SK-N-SH (cell line): ENCODE measurements around the gene GMPPB. TPM values are rescaled to one million over a fixed set of nuclear protein-coding genes. Genes with fewer than 3 reads are reported as not detected.
"Not testable (repeated sequence)": the region's sequence is repeated elsewhere in the genome, so short reads cannot be mapped to it uniquely, and the experiment has no call there.

ENCODE experiments used
- CTCF ChIA-PET: fragments of 300-600, 350-600 bp; formaldehyde crosslinking; extraction: SDS; loops from one replicate; lab custom pipeline; 2021; lab: Yijun Ruan, JAX
- POLR2A ChIA-PET: fragments of 350-600 bp; sonication (Branson Sonifier 250); formaldehyde crosslinking; extraction: SDS; loops from one replicate; lab custom pipeline; 2020; ENCODE audit warnings: antibody characterized with exemption, inconsistent platforms; lab: Yijun Ruan, JAX
- DNase-seq: peaks from one replicate; pipeline ENCODE4 v3.0.0; 2012
- H2AFZ ChIP-seq: fragments of 200-600 bp; sonication (generic); 2 replicates; pipeline ENCODE4 v1.8.1; 2016; ENCODE audit warnings: antibody characterized with exemption, mild to moderate bottlenecking, low read depth
- H3F3A ChIP-seq: fragments of 200-600 bp; sonication (generic); replicated peaks from 2 replicates; pipeline ENCODE3; 2016; ENCODE audit warnings: antibody characterized with exemption, mild to moderate bottlenecking; ENCODE audit not compliant: insufficient read depth
- H3K27ac ChIP-seq, 2 experiments: fragments of 200-500 bp in 1 of 2; fragments of 200-600 bp in 1 of 2; sonication (Bioruptor generic) in 1 of 2; sonication (generic), shearing (Covaris generic) in 1 of 2; 2 replicates each; pipeline versions ENCODE4 v1.5.1 to v1.6.1; 2014 to 2016; ENCODE audit warnings: low read depth in 2 of 2, inconsistent platforms in 1 of 2, low read length in 1 of 2, mild to moderate bottlenecking in 1 of 2, mixed read lengths in 1 of 2
- H3K27me3 ChIP-seq: fragments of 200-600 bp; sonication (generic), shearing (Covaris generic); 2 replicates; pipeline ENCODE4 v1.6.1; 2016; ENCODE audit warnings: mixed run types; ENCODE audit not compliant: insufficient read depth
- H3K36me3 ChIP-seq, 2 experiments: fragments of 200-500 bp in 1 of 2; fragments of 200-600 bp in 1 of 2; sonication (Bioruptor generic) in 1 of 2; sonication (generic) in 1 of 2; replicated peaks in 1 of 2; 2 replicates each; pipeline versions ENCODE3 to v1.5.1; 2014 to 2016; ENCODE audit warnings: low read length in 1 of 2, mild to moderate bottlenecking in 1 of 2; ENCODE audit not compliant: insufficient read depth in 2 of 2, control insufficient read depth in 1 of 2
- H3K4me1 ChIP-seq, 2 experiments: fragments of 200-500 bp in 1 of 2; fragments of 200-600 bp in 1 of 2; sonication (Bioruptor generic) in 1 of 2; sonication (generic), shearing (Covaris generic) in 1 of 2; 2 replicates each; pipeline versions ENCODE4 v1.5.1 to v1.6.1; 2014 to 2016; ENCODE audit warnings: low read depth in 1 of 2, low read length in 1 of 2, mixed run types in 1 of 2; ENCODE audit not compliant: insufficient read depth in 2 of 2, control insufficient read depth in 1 of 2
- H3K4me2 ChIP-seq: fragments of 200-600 bp; sonication (generic), shearing (Covaris generic); 2 replicates; pipeline ENCODE4 v1.6.1; 2017; ENCODE audit warnings: mixed run types
- H3K4me3 ChIP-seq, 2 experiments: fragments of 200-500 bp in 1 of 2; fragments of 200-600 bp in 1 of 2; sonication (Bioruptor generic) in 1 of 2; sonication (generic), shearing (Covaris generic) in 1 of 2; 2 replicates each; pipeline versions ENCODE4 v1.5.1 to v1.8.1; 2014 to 2016; ENCODE audit warnings: low read depth in 2 of 2, inconsistent platforms in 1 of 2, low read length in 1 of 2, mild to moderate bottlenecking in 1 of 2, mixed read lengths in 1 of 2, moderate library complexity in 1 of 2
- H3K79me2 ChIP-seq: fragments of 200-600 bp; sonication (generic); 2 replicates; pipeline ENCODE4 v1.8.1; 2017; ENCODE audit warnings: mild to moderate bottlenecking; ENCODE audit not compliant: insufficient read depth
- H3K9ac ChIP-seq: fragments of 200-600 bp; sonication (generic); 2 replicates; pipeline ENCODE4 v1.6.1; 2017; ENCODE audit warnings: mixed run types
- H3K9me2 ChIP-seq: fragments of 200-600 bp; sonication (generic); 2 replicates; pipeline ENCODE4 v1.6.1; 2017; ENCODE audit warnings: mixed run types
- H3K9me3 ChIP-seq: fragments of 200-600 bp; sonication (generic); 2 replicates; pipeline ENCODE4 v1.6.1; 2017; ENCODE audit warnings: mixed run types, mild to moderate bottlenecking, moderate library complexity
- H4K20me1 ChIP-seq: fragments of 200-600 bp; sonication (generic); 2 replicates; pipeline ENCODE4 v1.6.1; 2017; ENCODE audit warnings: mild to moderate bottlenecking, mixed run types; ENCODE audit not compliant: insufficient read depth
- EZH2phosphoT487 ChIP-seq: fragments of 200-600 bp; sonication (generic); IDR thresholded peaks from 2 replicates; pipeline ENCODE4 v1.6.1; 2017; ENCODE audit warnings: low read depth, mixed run types, mild to moderate bottlenecking, antibody characterized with exemption, moderate library complexity, borderline replicate concordance
- FOXM1 ChIP-seq: IDR thresholded peaks from 2 replicates; pipeline ENCODE4 v1.4.0; 2012; ENCODE audit warnings: low read depth, mild to moderate bottlenecking
- IRF3 ChIP-seq: fragments of 150-350 bp; IDR thresholded peaks from 2 replicates; pipeline ENCODE4 v1.6.1; 2016; ENCODE audit warnings: mild to moderate bottlenecking, low read depth, low read length
- NFIC ChIP-seq: IDR thresholded peaks from 2 replicates; pipeline ENCODE4 v1.4.0; 2012; ENCODE audit warnings: borderline replicate concordance
- REST ChIP-seq: IDR thresholded peaks from 2 replicates; pipeline ENCODE4 v1.6.1; 2012; ENCODE audit warnings: mild to moderate bottlenecking, low read depth, low read length, moderate library complexity
- ZBTB33 ChIP-seq: IDR thresholded peaks from 2 replicates; pipeline ENCODE4 v1.4.0; 2012; ENCODE audit warnings: low read depth, borderline replicate concordance
- WGBS: methylation state at CpG from one replicate; pipeline ENCODE4 v1.1.6; 2017; ENCODE audit warnings: low lambda C conversion rate; 5-methylcytosine and 5-hydroxymethylcytosine counted together
- polyA plus RNA-seq, 3 experiments: library from polyadenylated mRNA; depleted of rRNA; stranded (reverse); fragments of >200 nt; gene quantifications; 2 replicates each; pipeline ENCODE4 v1.2.3, GENCODE V29; 2012

Gene GMPPB
- polyA plus RNA-seq, 1 of the 3 experiments (the other 2 are of a cell fraction): 25.1 TPM

- no peak for TF ChIP-seq IRF3
Measured at GRCh38 chr3:49700014-49700413, 23.7 kb downstream of the GMPPB start (continued).

GRCh38 chr3:49699281-49699979 lies 24.3 kb downstream of the GMPPB start:
- no peaks in the 10 kb centered on the region for H3K9me3 ChIP-seq
- ChIA-PET CTCF (interaction anchor here (1.4 to 8.1 kb wide), 3 partner anchors 12 to 160 kb away, joined by 3 to 76 read pairs (median 4); partner anchors contain the start of gene AMIGO3), POLR2A (no interaction called here)
- no peak overlapping the region for H3K27ac ChIP-seq
- H3F3A ChIP-seq: no peaks in the 10 kb centered on the region
- TF ChIP-seq FOXM1: no peak
- no peak for TF ChIP-seq NFIC
- no peak for TF ChIP-seq REST
- no peak for TF ChIP-seq EZH2phosphoT487
- no peak for TF ChIP-seq ZBTB33
- no peak overlapping the region for H3K9ac ChIP-seq
- no peak overlapping the region for H3K4me3 ChIP-seq
- H3K27me3 ChIP-seq: no peaks in the 10 kb centered on the region
- no peaks in the 10 kb centered on the region for H3K9me2 ChIP-seq
- H2AFZ ChIP-seq: no peak overlapping the region
- 84% methylated on average over 5 of the region's 16 CpGs for WGBS
- H3K4me2 ChIP-seq: no peak overlapping the region
- H3K79me2 ChIP-seq: no peaks in the 10 kb centered on the region
- H4K20me1 ChIP-seq: no peaks in the 10 kb centered on the region
- H3K36me3 ChIP-seq: peaks cover 0 to 38% of the 10 kb centered on the region in 2 experiments
- no peak for DNase-seq
- H3K4me1 ChIP-seq: no peaks in the 10 kb centered on the region

GRCh38 chr3:49695350-49696015 lies 28.3 kb downstream of the GMPPB start:
- H3F3A ChIP-seq, H4K20me1 ChIP-seq, H3K9me3 ChIP-seq, H3K4me3 ChIP-seq, H3K27ac ChIP-seq, DNase-seq, H3K9me2 ChIP-seq, POLR2A ChIA-PET, H3K9ac ChIP-seq, H3K4me2 ChIP-seq, H2AFZ ChIP-seq, H3K27me3 ChIP-seq: not testable (repeated sequence)
- peaks cover 0 to 29% of the 10 kb centered on the region in 2 experiments for H3K36me3 ChIP-seq
- CTCF ChIA-PET: interaction anchor here (1.4 kb wide), 2 partner anchors 11 to 156 kb away, joined by 3 to 6 read pairs; no protein-coding TSS in a partner anchor
- peaks cover 0 to 10% of the 10 kb centered on the region in 2 experiments; a peak in 1 of 4 replicates for H3K4me1 ChIP-seq
- WGBS: no CpG with 5 or more reads among the region's 4 CpGs
- H3K79me2 ChIP-seq: peaks cover 17% of the 10 kb centered on the region

- H3K4me2 ChIP-seq, DNase-seq, H3F3A ChIP-seq, H3K27ac ChIP-seq, H4K20me1 ChIP-seq, H3K9me3 ChIP-seq, POLR2A ChIA-PET, H3K9me2 ChIP-seq, H3K27me3 ChIP-seq, H2AFZ ChIP-seq, H3K9ac ChIP-seq, H3K4me3 ChIP-seq: not testable (repeated sequence)
- 67% methylated on average over 4 of the region's 6 CpGs for WGBS
- CTCF ChIA-PET: interaction anchor here (1.0 to 1.4 kb wide), 2 partner anchors 155 kb away, joined by 3 to 6 read pairs; no protein-coding TSS in a partner anchor
- Histone ChIP-seq H3K4me1 (peaks cover 0 to 14% of the 10 kb centered on the region in 2 experiments; a peak in 1 of 4 replicates), H3K79me2 (peaks cover 26% of the 10 kb centered on the region), H3K36me3 (peaks cover 0 to 20% of the 10 kb centered on the region in 2 experiments)
Measured at GRCh38 chr3:49694409-49695070, 29.2 kb downstream of the GMPPB start.
